LNCAP (cell line): ENCODE measurements around the gene INPP4B.

Experiments
- TF ChIP-seq, protein P1 (sequence below): fragments of 450-650 bp; IDR thresholded peaks from 2 replicates; pipeline ENCODE4 v1.5.1; 2017; ENCODE audit warnings: mild to moderate bottlenecking

Gene INPP4B

DNA sequence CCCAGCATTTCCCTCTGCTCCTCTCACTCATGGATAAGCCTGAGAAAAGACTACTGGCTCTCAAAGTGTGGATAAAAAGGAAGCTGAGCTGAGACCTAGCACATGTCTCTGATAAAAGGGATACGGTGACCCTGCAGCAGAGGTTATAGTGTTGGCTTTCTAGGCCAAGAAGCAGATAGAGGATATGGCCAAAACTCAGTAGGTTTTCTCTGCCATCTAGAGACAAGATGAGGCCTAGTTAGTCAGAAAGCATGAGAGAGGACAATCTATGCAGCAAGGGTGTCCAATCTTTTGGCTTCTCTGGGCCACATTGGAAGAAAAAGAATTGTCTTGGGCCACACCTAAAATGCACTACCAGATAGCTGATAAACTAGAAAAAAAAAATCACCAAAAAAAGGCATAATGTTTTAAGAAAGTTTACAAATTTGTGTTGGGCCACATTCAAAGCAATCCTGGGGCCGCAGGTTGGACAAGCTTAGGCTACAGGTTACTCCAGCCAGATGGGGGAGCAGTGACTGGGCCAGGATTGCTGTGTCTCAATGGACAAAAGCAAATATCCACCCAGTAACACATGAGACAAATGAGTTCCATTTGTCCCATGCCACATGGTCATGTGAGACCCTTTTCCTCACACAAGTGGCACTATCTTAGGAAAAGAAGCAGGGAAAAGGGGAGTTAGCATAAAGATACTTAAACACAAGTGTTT lies 411.4 kb downstream of the INPP4B start:
- TF ChIP-seq, protein P1, sequence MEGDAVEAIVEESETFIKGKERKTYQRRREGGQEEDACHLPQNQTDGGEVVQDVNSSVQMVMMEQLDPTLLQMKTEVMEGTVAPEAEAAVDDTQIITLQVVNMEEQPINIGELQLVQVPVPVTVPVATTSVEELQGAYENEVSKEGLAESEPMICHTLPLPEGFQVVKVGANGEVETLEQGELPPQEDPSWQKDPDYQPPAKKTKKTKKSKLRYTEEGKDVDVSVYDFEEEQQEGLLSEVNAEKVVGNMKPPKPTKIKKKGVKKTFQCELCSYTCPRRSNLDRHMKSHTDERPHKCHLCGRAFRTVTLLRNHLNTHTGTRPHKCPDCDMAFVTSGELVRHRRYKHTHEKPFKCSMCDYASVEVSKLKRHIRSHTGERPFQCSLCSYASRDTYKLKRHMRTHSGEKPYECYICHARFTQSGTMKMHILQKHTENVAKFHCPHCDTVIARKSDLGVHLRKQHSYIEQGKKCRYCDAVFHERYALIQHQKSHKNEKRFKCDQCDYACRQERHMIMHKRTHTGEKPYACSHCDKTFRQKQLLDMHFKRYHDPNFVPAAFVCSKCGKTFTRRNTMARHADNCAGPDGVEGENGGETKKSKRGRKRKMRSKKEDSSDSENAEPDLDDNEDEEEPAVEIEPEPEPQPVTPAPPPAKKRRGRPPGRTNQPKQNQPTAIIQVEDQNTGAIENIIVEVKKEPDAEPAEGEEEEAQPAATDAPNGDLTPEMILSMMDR = no peak; the same call in 1 of the 2 replicates

DNA sequence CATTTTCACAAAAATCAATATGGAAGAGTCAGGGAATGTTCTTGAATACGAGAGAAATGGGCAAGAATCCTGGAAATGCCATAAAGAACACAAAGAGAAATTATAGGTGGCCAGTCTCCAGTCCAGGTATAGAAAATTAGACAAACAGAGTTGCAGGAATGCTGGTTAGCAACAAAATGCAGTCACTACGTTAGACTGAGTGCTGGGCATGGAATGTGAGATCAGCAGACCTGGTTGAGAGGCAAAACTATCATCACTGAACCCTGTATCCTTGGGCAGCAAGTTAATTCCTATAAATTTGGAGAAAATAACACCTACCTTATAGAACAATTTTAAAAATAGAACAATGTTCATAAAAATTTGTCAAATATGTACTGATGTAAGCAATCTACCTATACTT lies 417.4 kb downstream of the INPP4B start:
- TF ChIP-seq, protein P1 = no peak

DNA sequence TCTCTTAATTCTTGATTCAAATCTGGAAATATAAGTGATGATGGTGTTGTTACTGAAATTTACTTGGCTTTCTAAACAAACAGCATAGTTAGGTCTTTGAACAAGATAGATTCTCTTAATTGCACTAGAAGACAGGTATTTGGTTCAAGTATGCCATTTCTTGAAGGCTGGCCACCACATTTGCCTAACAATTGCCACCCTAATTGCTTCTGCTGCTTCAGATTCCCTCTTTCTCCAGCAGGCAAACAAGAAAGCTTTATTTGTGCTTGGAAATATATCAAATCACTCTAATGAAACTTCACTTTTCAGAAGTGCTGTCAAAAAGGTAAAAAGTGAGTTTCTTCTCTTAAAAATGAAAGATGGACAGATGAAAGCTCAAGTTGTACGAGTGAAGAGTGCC lies 418.6 kb downstream of the INPP4B start:
- TF ChIP-seq, protein P1 = no peak

DNA sequence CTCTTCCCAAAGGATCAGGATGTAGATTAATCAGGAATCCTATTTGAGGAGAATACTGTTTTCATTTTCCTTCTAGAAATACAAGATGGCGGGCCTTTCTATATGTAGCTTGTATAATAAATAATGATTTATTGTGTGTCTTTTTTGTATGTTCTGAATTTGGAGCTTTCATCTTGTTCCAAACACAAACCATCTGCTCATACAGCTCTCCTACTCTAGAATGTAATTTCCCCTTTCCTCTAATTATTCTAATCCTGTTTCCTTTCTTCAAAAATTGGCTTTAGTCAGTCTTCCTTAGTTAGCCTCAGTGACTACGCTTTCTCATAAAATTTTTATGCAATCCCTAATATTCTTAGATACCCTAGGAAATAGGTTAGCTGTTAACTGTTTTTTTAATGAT lies 422.2 kb downstream of the INPP4B start:
- TF ChIP-seq, protein P1 = no peak

DNA sequence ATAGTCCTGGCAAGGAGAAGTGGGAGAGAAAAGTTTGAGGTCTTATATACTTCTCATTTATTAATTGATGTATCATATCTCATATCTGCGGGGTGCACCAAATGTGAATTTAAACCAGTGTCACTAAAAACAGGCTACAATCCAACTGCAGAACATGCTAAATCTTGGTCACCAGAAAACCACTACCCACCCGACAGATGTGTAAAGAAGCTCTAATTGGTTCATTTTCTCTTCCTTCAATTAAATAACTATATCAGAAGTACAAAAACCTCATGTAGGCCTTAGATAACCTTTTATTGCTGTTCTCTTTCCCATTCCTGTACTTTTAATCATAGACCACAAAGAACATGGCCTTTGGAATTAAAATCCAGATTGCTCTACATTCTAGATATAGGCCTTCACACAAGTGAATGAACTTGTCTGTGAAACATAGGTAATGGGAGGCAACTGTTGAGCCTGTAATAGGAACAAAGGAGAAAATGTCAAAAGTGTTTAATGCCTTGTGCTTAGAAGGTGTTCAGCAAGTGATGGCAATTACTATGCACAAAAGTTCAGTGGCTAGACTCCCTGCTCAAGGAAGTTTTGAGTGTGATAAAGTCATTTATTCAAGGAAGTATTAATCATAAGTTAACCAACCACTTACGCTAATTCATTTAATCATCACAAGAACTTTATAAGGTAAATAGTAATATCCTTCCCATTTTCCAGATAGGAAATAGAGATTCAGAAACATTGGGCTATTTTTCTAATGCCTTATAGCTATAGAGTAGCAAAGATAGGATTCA lies 425.6 kb downstream of the INPP4B start:
- TF ChIP-seq, protein P1 = no peak

DNA sequence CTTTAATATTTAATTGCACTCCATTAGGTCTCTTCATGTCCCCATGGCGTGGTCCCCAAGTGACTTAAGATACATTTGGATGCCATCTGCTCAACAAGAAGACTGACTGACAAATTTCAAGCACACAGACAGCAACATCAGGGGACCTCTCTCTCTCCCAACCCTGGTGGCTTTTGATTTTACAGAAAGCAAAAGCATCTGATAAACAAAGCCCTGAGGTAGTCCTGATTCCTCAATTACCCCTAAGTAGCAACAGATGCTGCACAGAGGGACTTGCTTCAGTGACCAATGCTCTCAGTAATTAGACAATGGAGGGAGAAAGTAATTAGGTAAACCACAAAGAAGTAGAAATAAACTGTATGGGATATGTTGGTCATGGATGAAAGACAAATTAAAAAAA lies 426.4 kb downstream of the INPP4B start:
- TF ChIP-seq, protein P1 = no peak

DNA sequence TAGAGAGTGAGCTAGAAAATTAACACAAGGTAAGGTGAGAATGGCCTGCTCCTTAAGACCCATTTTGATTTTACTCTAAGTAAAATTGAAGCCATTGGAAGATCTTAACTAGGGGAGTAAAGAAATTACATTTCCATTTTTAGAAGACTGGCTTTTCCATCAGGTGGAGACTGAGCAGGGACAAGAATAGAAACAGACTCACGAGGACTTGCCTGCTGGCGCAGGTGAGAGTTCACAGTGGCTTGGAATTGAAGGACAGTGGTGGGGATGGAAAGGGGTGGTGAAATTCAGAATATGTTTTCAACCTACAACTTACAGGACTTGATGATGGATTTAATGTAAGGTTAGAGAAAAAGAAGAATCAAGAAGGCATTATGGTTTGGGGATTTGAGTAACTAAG lies 427.4 kb downstream of the INPP4B start:
- TF ChIP-seq, protein P1 = no peak
